ENCODE results near the gene S100A13. TPM values are rescaled to one million over a fixed set of nuclear protein-coding genes. Genes with fewer than 3 reads are reported as not detected.

S100A13 gene
- total RNA-seq, 1 experiment from 2014 or later, result 55.0 TPM

DNA sequence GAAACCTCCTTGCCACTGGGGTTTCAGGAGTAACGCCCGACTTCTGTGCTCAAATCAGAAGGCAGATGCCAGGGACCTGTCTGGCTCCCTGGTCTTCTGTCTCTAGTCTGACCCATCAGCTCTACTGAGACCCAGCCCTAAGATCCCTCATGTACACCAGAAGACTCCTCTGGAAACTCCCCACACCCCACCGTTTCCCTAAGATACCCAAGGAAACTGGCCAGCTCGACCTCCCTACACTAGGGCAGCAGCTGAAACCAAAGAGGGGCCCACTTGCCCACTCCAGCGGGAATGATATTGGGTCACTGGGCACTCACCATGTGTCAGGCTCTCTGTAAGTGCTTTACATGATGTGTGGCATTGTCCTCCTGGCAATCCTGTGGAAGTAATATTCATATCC is 13.9 kb downstream of the S100A13 start:
- H3K36me3 Mint-ChIP-seq (ENCODE audit: insufficient read depth in 1 of 3, low read depth in 3 of 3), result peaks cover 0 to under 1% (median 0%) of the 10 kb centered on the region in 3 experiments; a peak in 2 of 7 replicates
- Histone ChIP-seq H2BK20ac (ENCODE audit: low read depth, low read length, poor library complexity, severe bottlenecking) (no peak overlapping the region), H3K4me2 (ENCODE audit: insufficient read depth, insufficient read length, low read length) (no peak overlapping the region), H3K9me3 (ENCODE audit: control insufficient read depth, low read depth, low read length) (no peaks in the 10 kb centered on the region), H3K14ac (ENCODE audit: insufficient read depth, low read length) (no peak overlapping the region), H3K4me1 (ENCODE audit: insufficient read depth, low read length) (peaks cover 9% of the 10 kb centered on the region; the same call in 1 of the 2 replicates), H3K18ac (ENCODE audit: insufficient read length, low read depth, low read length) (no peak overlapping the region), H3K79me1 (ENCODE audit: insufficient read depth, low read depth, low read length, poor library complexity, severe bottlenecking) (no peaks in the 10 kb centered on the region), H3K23me2 (ENCODE audit: insufficient read length, low read depth, low read length, poor library complexity, severe bottlenecking) (peaks cover 3% of the 10 kb centered on the region), H3K27me3 (ENCODE audit: insufficient read depth, low read length) (no peaks in the 10 kb centered on the region), H3K9ac (ENCODE audit: extremely low read depth, insufficient read length, low read length) (no peak overlapping the region), H4K5ac (ENCODE audit: insufficient read length, low read depth, low read length) (no peak overlapping the region), H2AK5ac (ENCODE audit: insufficient read length, low read length) (no peak overlapping the region), H3K79me2 (ENCODE audit: insufficient read depth, low read length) (no peaks in the 10 kb centered on the region), H3K23ac (ENCODE audit: insufficient read length, low read depth, low read length) (no peak overlapping the region), H2BK15ac (ENCODE audit: low read depth, low read length) (no peak overlapping the region), H2AFZ (ENCODE audit: low read length) (no peak overlapping the region), H3K4ac (ENCODE audit: low read depth, low read length) (no peak overlapping the region), H3K56ac (ENCODE audit: insufficient read length, low read depth, low read length) (no peak overlapping the region), H2BK12ac (ENCODE audit: insufficient read length, low read depth, low read length) (no peak overlapping the region), H3T11ph (ENCODE audit: low read length) (no peak overlapping the region), H4K8ac (replicated peaks; ENCODE audit: insufficient read length, low read depth, low read length) (no peak overlapping the region), H2BK120ac (ENCODE audit: low read depth, low read length, poor library complexity, severe bottlenecking) (no peak overlapping the region), H3K27ac (ENCODE audit: insufficient read length, low read depth, low read length) (no peak overlapping the region), H4K20me1 (ENCODE audit: control insufficient read depth, insufficient read depth, insufficient read length) (no peaks in the 10 kb centered on the region), H4K91ac (ENCODE audit: insufficient read length, low read depth, low read length) (no peak overlapping the region), H2BK5ac (ENCODE audit: insufficient read length, low read length) (no peak overlapping the region)
- no peak for DNase-seq
- peak overlapping the region in 1 of 2 experiments; percentile 11; a peak in 3 of 5 replicates for H3K4me3 Mint-ChIP-seq
- no CpG with 5 or more reads among the region's 5 CpGs for WGBS (ENCODE audit: extremely low coverage, insufficient read length, low lambda C conversion rate)
- peaks cover 37 to 63% of the 10 kb centered on the region in 2 experiments for H3K4me1 Mint-ChIP-seq
- peaks cover 2% of the 10 kb centered on the region; the same call in 1 of the 2 replicates for H3K27me3 Mint-ChIP-seq (ENCODE audit: low read depth)
- no peak overlapping the region; a peak in 1 of 7 replicates for H3K27ac Mint-ChIP-seq
- TF ChIP-seq, protein P1, sequence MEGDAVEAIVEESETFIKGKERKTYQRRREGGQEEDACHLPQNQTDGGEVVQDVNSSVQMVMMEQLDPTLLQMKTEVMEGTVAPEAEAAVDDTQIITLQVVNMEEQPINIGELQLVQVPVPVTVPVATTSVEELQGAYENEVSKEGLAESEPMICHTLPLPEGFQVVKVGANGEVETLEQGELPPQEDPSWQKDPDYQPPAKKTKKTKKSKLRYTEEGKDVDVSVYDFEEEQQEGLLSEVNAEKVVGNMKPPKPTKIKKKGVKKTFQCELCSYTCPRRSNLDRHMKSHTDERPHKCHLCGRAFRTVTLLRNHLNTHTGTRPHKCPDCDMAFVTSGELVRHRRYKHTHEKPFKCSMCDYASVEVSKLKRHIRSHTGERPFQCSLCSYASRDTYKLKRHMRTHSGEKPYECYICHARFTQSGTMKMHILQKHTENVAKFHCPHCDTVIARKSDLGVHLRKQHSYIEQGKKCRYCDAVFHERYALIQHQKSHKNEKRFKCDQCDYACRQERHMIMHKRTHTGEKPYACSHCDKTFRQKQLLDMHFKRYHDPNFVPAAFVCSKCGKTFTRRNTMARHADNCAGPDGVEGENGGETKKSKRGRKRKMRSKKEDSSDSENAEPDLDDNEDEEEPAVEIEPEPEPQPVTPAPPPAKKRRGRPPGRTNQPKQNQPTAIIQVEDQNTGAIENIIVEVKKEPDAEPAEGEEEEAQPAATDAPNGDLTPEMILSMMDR (conservative IDR thresholded peaks at IDR 0.05), result no peak
- H3K9me3 Mint-ChIP-seq, result no peaks in the 10 kb centered on the region

Data from H9 (cell line).